ENCODE results near the gene DLG2. TPM values are rescaled to one million over a fixed set of nuclear protein-coding genes. Genes with fewer than 3 reads are reported as not detected.

Gene DLG2
- total and polyA plus RNA-seq, 2 of the 4 experiments (the other 2 are of a cell fraction), result 0.31 to 0.36 TPM

DNA sequence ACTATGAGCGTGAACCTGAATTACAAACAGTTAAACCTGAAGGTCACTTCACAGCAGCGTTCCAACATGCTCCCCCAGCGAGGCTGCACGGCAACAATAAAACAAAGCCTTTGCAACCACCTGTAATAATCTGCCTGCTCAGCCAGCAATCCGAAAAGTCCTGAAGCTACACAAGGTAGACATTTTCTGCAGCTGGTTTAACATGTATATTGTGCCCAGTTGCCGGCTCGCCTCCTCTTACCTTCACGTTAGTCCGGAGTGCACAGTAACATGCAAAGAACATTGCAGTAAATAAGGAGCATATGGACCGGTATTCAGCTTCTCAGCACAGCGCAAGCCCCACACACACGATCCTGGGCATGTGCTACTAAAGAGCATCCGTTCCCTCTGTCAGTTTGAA, 704.3 kb downstream of the DLG2 start:
- no peak overlapping the region for H3K4me2 ChIP-seq (ENCODE audit: low read depth, low read length)
- peaks cover 5% of the 10 kb centered on the region; the same call in 1 of the 2 replicates for H3K27me3 ChIP-seq (ENCODE audit: control insufficient read depth, insufficient read depth, low read length)
- no peak overlapping the region for H3K27ac ChIP-seq (ENCODE audit: insufficient read depth, low read length)
- H3K56ac ChIP-seq (ENCODE audit: extremely low read depth, insufficient read depth, low read length), result no peak overlapping the region
- no peak overlapping the region for H2BK20ac ChIP-seq (ENCODE audit: low read depth, low read length)
- H3K23ac ChIP-seq (ENCODE audit: low read depth, low read length), result no peak overlapping the region
- dilution Hi-C loops (cut with HindIII; ENCODE audit: low sequenced_read_pairs, unreplicated experiment) (no loop called here), intact Hi-C loops (cut with micrococcal nuclease) (no loop called here), in situ Hi-C loops (cut with MboI; ENCODE audit: low sequenced_read_pairs) (no loop called here)
- no peak overlapping the region for H3K9ac ChIP-seq (ENCODE audit: low read depth, low read length)
- H2AK9ac ChIP-seq (replicated peaks; ENCODE audit: low read depth, low read length, poor library complexity), result no peak overlapping the region
- DNase-seq (no peak), ATAC-seq (ENCODE audit: low read depth) (no peak)
- no peak overlapping the region for H4K5ac ChIP-seq (ENCODE audit: low read depth, low read length)
- no TSS peak for BruUV-seq (replicated peaks)
- H2BK120ac ChIP-seq (ENCODE audit: low read depth, low read length), result no peak overlapping the region
- H3K36me3 ChIP-seq (ENCODE audit: control insufficient read depth, insufficient read depth, low read length), result no peaks in the 10 kb centered on the region
- H3K79me1 ChIP-seq (ENCODE audit: low read depth in 1 of 2, low read length in 2 of 2), result no peaks in the 10 kb centered on the region
- no peak overlapping the region for H3K18ac ChIP-seq (ENCODE audit: low read depth, low read length)
- no peak overlapping the region for H3K14ac ChIP-seq (replicated peaks; ENCODE audit: low read depth, low read length)
- H3K9me3 ChIP-seq (ENCODE audit: control insufficient read depth, insufficient read depth, low read length), result 0 out of 2 replicates have a peak, but pooled peaks cover 2% of the 10 kb centered on the region
- no peak overlapping the region for H4K8ac ChIP-seq (ENCODE audit: low read depth in 2 of 2, low read length in 2 of 2)
- H3K4me3 ChIP-seq (ENCODE audit: insufficient read depth, low read depth, low read length), result no peak overlapping the region
- H2AK5ac ChIP-seq (ENCODE audit: low read depth, low read length), result no peak overlapping the region
- H2AFZ ChIP-seq (replicated peaks; ENCODE audit: low read length, poor library complexity), result peak overlapping the region; percentile 49
- WGBS, 2 experiments (ENCODE audit: extremely low coverage in 2 of 2, insufficient read length in 1 of 2), result 19% methylated on average over 9 of the region's 13 CpGs; no CpG with 5 or more reads in 1 of the 2 experiments
- TF ChIP-seq FOS (IDR thresholded peaks at IDR 0.05; ENCODE audit: low read depth, low read length), result no peak
- TF ChIP-seq, protein P1, sequence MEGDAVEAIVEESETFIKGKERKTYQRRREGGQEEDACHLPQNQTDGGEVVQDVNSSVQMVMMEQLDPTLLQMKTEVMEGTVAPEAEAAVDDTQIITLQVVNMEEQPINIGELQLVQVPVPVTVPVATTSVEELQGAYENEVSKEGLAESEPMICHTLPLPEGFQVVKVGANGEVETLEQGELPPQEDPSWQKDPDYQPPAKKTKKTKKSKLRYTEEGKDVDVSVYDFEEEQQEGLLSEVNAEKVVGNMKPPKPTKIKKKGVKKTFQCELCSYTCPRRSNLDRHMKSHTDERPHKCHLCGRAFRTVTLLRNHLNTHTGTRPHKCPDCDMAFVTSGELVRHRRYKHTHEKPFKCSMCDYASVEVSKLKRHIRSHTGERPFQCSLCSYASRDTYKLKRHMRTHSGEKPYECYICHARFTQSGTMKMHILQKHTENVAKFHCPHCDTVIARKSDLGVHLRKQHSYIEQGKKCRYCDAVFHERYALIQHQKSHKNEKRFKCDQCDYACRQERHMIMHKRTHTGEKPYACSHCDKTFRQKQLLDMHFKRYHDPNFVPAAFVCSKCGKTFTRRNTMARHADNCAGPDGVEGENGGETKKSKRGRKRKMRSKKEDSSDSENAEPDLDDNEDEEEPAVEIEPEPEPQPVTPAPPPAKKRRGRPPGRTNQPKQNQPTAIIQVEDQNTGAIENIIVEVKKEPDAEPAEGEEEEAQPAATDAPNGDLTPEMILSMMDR (conservative IDR thresholded peaks at IDR 0.05; ENCODE audit: low read depth, low read length), result no peak
- no peak for TF ChIP-seq NFE2L2 (IDR thresholded peaks at IDR 0.05; ENCODE audit: low read depth, low read length)
- TF ChIP-seq RFX5 (IDR thresholded peaks at IDR 0.05; ENCODE audit: low read depth, low read length), result no peak
- TF ChIP-seq, protein P2, sequence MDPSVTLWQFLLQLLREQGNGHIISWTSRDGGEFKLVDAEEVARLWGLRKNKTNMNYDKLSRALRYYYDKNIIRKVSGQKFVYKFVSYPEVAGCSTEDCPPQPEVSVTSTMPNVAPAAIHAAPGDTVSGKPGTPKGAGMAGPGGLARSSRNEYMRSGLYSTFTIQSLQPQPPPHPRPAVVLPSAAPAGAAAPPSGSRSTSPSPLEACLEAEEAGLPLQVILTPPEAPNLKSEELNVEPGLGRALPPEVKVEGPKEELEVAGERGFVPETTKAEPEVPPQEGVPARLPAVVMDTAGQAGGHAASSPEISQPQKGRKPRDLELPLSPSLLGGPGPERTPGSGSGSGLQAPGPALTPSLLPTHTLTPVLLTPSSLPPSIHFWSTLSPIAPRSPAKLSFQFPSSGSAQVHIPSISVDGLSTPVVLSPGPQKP (IDR thresholded peaks at IDR 0.05; ENCODE audit: borderline replicate concordance, low read depth, low read length), result no peak
- no peak for TF ChIP-seq BHLHE40 (IDR thresholded peaks at IDR 0.05; ENCODE audit: low read depth, low read length)
- TF ChIP-seq RCOR1 (IDR thresholded peaks at IDR 0.05; ENCODE audit: insufficient replicate concordance, low read length), result no peak
- TF ChIP-seq MXI1 (IDR thresholded peaks at IDR 0.05; ENCODE audit: borderline replicate concordance, low read depth, low read length), result no peak
- no peak for TF ChIP-seq CHD1 (IDR thresholded peaks at IDR 0.05; ENCODE audit: low read depth, low read length)
- TF ChIP-seq MAZ (IDR thresholded peaks at IDR 0.05; ENCODE audit: borderline replicate concordance, low read depth, low read length), result no peak
- no peak for TF ChIP-seq CEBPB (IDR thresholded peaks at IDR 0.05; ENCODE audit: low read depth, low read length)
- TF ChIP-seq MAFK (IDR thresholded peaks at IDR 0.05; ENCODE audit: low read depth, low read length), result no peak
- TF ChIP-seq SMC3 (IDR thresholded peaks at IDR 0.05; ENCODE audit: low read depth, low read length), result no peak
- H4K20me1 ChIP-seq (ENCODE audit: insufficient read depth, low read length), result no peaks in the 10 kb centered on the region
- no peak overlapping the region for H3K4ac ChIP-seq (ENCODE audit: low read depth, low read length)
- no peaks in the 10 kb centered on the region for H3K9me1 ChIP-seq (ENCODE audit: insufficient read depth, low read length)
- ChIA-PET POLR2A (ENCODE audit: unreplicated experiment) (no interaction called here), CTCF (no interaction called here)
- no peak overlapping the region for H2BK15ac ChIP-seq (ENCODE audit: low read depth, low read length)
- no peak overlapping the region for H2BK5ac ChIP-seq (ENCODE audit: low read depth, low read length, poor library complexity, severe bottlenecking)
- no peaks in the 10 kb centered on the region for H3K4me1 ChIP-seq (ENCODE audit: control insufficient read depth, insufficient read depth, low read length)
- no peak overlapping the region for H4K91ac ChIP-seq (ENCODE audit: insufficient read depth, low read depth, low read length)

All from IMR-90 (cell line).